ENCODE measurements around the gene HP1BP3. TPM values are rescaled to one million over a fixed set of nuclear protein-coding genes. Genes with fewer than 3 reads are reported as not detected.

Gene HP1BP3
- total and polyA plus RNA-seq, 2 of the 4 experiments (the other 2 are of a cell fraction): 88.4 to 151 TPM

DNA sequence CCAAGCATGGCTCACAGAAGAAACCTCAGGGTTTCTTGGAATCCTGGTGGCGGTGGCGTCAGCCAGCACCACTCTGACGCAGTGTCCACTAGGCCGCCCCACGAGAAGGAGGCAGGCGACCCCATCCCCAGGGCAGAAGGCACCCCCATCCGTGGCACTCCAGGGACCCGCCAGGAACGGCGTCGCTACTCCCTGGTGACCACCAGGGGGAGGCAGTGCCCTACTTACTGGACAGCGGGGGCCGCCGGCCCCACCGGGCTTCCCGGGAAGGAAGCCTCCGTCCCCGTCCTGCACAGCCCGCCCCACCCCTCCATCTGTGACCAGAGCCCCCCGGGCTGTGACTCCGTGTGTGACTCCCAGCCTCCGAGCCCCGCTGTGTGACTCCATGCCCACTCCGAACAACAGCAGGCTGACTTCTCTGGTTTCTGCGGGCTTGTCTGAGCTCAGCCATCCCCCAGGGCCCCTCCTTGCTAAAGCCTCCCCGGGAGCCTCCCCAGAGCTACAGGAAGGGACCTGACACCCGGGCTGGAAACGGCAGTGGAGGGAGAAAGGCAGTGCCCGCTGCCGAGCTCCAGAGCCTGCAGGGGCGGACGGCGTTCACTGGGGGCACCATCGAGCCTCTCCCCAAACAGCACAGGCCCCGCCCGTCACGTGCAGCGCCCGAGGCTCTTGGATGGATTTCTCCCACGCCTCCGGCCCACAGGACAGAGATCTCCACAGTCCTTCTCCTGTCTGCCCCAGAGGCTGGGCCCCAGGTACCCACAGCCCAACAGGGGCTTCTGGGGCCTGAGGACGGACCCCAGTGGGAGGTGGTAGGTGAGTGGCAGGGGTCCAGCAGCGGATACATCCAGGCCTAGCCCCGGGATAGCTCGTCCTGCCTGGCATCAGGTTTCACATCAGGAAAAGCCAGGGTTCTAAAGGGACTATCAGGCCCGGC lies 90.4 kb downstream of the HP1BP3 start:
- dilution Hi-C loops (cut with HindIII; ENCODE audit: low sequenced_read_pairs, unreplicated experiment): no loop called here
- WGBS, 2 experiments (ENCODE audit: extremely low coverage in 2 of 2, insufficient read length in 1 of 2): 0% methylated on average over 7 of the region's 46 CpGs; no CpG with 5 or more reads in 1 of the 2 experiments
- no peak for TF ChIP-seq RFX5 (IDR thresholded peaks at IDR 0.05; ENCODE audit: low read depth, low read length)
- no peak for TF ChIP-seq POLR2A (IDR thresholded peaks at IDR 0.05; ENCODE audit: low read depth, low read length)
- peak; percentile 82 for TF ChIP-seq CTCF (conservative IDR thresholded peaks at IDR 0.05; ENCODE audit: low read depth, low read length)
- TF ChIP-seq NFE2L2 (IDR thresholded peaks at IDR 0.05; ENCODE audit: low read depth, low read length): no peak
- TF ChIP-seq, protein P1, sequence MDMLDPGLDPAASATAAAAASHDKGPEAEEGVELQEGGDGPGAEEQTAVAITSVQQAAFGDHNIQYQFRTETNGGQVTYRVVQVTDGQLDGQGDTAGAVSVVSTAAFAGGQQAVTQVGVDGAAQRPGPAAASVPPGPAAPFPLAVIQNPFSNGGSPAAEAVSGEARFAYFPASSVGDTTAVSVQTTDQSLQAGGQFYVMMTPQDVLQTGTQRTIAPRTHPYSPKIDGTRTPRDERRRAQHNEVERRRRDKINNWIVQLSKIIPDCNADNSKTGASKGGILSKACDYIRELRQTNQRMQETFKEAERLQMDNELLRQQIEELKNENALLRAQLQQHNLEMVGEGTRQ (IDR thresholded peaks at IDR 0.05; ENCODE audit: low read depth, low read length): peak; percentile 97
- no peak for TF ChIP-seq CEBPB (IDR thresholded peaks at IDR 0.05; ENCODE audit: low read depth, low read length)
- TF ChIP-seq MAZ (IDR thresholded peaks at IDR 0.05; ENCODE audit: borderline replicate concordance, low read depth, low read length): peak; percentile 87
- TF ChIP-seq FOS (IDR thresholded peaks at IDR 0.05; ENCODE audit: low read depth, low read length): no peak
- no peak for TF ChIP-seq ELK1 (IDR thresholded peaks at IDR 0.05; ENCODE audit: borderline replicate concordance, low read depth, low read length)
- peak; percentile 67 for TF ChIP-seq SMC3 (IDR thresholded peaks at IDR 0.05; ENCODE audit: low read depth, low read length)
- TF ChIP-seq RAD21 (IDR thresholded peaks at IDR 0.05; ENCODE audit: low read length): peak; percentile 88
- no peak for TF ChIP-seq RCOR1 (IDR thresholded peaks at IDR 0.05; ENCODE audit: insufficient replicate concordance, low read length)

More for the DNA sequence above, 90.4 kb downstream of the HP1BP3 start:
- Histone ChIP-seq H2BK120ac (ENCODE audit: low read depth, low read length) (peak overlapping the region; percentile 98), H3K56ac (ENCODE audit: extremely low read depth, insufficient read depth, low read length) (peak overlapping the region; percentile 92), H4K8ac (ENCODE audit: low read depth in 2 of 2, low read length in 2 of 2) (peak overlapping the region; percentile 96 to 97), H3K9ac (ENCODE audit: low read depth, low read length) (peak overlapping the region; percentile 77), H3K9me1 (ENCODE audit: insufficient read depth, low read length) (peaks cover 13% of the 10 kb centered on the region), H3K18ac (ENCODE audit: low read depth, low read length) (peak overlapping the region; percentile 65), H4K91ac (ENCODE audit: insufficient read depth, low read depth, low read length) (peak overlapping the region; percentile 99), H3K27me3 (ENCODE audit: control insufficient read depth, insufficient read depth, low read length) (no peaks in the 10 kb centered on the region), H2BK15ac (ENCODE audit: low read depth, low read length) (peak overlapping the region; percentile 94; the same call in 2 of the 3 replicates), H3K23ac (ENCODE audit: low read depth, low read length) (peak overlapping the region; percentile 81; the same call in 1 of the 2 replicates), H2AFZ (replicated peaks; ENCODE audit: low read length, poor library complexity) (peak overlapping the region; percentile 94), H4K20me1 (ENCODE audit: insufficient read depth, low read length) (no peaks in the 10 kb centered on the region), H2BK20ac (ENCODE audit: low read depth, low read length) (peak overlapping the region; percentile 98), H3K79me1 (ENCODE audit: low read depth in 1 of 2, low read length in 2 of 2) (peaks cover 15 to 35% of the 10 kb centered on the region in 2 experiments), H4K5ac (ENCODE audit: low read depth, low read length) (peak overlapping the region; percentile 67), H3K4me3 (ENCODE audit: insufficient read depth, low read depth, low read length) (peak overlapping the region; percentile 52), H3K4me2 (ENCODE audit: low read depth, low read length) (peak overlapping the region; percentile 88), H3K4ac (ENCODE audit: low read depth, low read length) (peak overlapping the region; percentile 98), H2BK5ac (ENCODE audit: low read depth, low read length, poor library complexity, severe bottlenecking) (peak overlapping the region; percentile 99), H3K27ac (ENCODE audit: insufficient read depth, low read length) (peak overlapping the region; percentile 88), H3K14ac (replicated peaks; ENCODE audit: low read depth, low read length) (peak overlapping the region; percentile 96), H3K4me1 (ENCODE audit: control insufficient read depth, insufficient read depth, low read length) (peaks cover 14% of the 10 kb centered on the region), H3K9me3 (ENCODE audit: control insufficient read depth, insufficient read depth, low read length) (no peaks in the 10 kb centered on the region), H3K36me3 (ENCODE audit: control insufficient read depth, insufficient read depth, low read length) (no peaks in the 10 kb centered on the region), H2AK5ac (ENCODE audit: low read depth, low read length) (peak overlapping the region; percentile 98), H2AK9ac (replicated peaks; ENCODE audit: low read depth, low read length, poor library complexity) (peak overlapping the region; percentile 98)
- DNase-seq (peak; percentile 94), ATAC-seq (ENCODE audit: low read depth) (peak; percentile 92)
- intact Hi-C loops (cut with micrococcal nuclease) (loop anchor here (1.0 to 5.0 kb wide), 8 partner anchors 36 to 671 kb away; partner anchors contain the start of genes EIF4G3, HP1BP3 and SH2D5), in situ Hi-C loops (cut with MboI; ENCODE audit: low sequenced_read_pairs) (loop anchor here (5.0 to 25.0 kb wide), 2 partner anchors 501 to 666 kb away; no protein-coding TSS in a partner anchor)
- ChIA-PET CTCF (interaction anchor here (0.6 to 1.6 kb wide), 21 partner anchors 10 to 672 kb away, joined by 3 to 17 read pairs (median 3); partner anchors contain the start of genes HP1BP3, KIF17 and SH2D5), POLR2A (ENCODE audit: unreplicated experiment) (interaction anchor here (0.6 kb wide), 1 partner anchor 104 kb away, joined by 4 read pairs; no protein-coding TSS in a partner anchor)
- no TSS peak for BruUV-seq (replicated peaks)
